NCI-H2171 (cell line): ENCODE measurements around the gene PHF2.
A peak's percentile ranks its signal among the peaks of the same experiment; 100 is the strongest.

Source experiments
- DNase-seq: peaks from one replicate; lab custom pipeline; 2025; lab: John Stamatoyannopoulos, UW

Gene PHF2

DNA sequence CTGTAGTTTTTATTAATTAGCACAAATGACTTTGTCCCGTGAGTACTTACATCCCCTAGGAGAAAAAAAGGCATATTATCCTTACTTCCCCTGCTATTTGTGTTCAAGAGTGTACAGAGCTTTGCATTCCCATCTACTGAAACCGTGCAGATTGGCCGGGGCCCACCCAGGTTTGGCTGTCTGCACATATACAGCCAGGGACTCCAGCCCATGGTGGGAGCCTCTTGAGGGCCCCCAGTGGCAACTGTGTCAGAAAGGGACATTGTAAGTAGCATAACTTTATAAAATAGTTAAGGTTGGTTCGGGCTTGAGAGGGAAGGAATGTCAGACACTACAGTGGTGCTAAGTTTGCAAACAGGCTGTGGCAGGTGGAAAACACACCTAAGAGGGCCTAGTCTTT, 24.7 kb downstream of the PHF2 start:
- DNase-seq: no peak

DNA sequence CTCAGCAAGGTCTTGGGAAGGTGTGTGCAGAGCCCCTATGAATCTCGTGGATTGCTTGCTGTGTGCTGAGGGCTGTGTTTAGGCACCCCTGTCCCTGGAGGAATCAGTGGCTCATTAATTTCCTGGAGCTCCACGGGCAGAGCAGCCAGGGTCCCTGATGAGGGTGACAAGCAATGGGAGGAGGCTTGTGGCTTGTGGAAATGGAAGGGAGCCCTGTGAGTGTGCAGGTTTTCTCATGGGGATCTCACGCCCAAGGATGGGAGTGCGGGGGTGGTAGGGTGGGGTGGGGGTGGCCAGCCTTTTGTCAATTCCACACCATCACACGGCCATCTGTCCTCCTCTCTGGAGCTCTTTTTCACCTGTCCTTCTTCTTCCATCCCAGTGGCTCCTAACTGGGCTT, 25.3 kb downstream of the PHF2 start:
- DNase-seq: no peak

DNA sequence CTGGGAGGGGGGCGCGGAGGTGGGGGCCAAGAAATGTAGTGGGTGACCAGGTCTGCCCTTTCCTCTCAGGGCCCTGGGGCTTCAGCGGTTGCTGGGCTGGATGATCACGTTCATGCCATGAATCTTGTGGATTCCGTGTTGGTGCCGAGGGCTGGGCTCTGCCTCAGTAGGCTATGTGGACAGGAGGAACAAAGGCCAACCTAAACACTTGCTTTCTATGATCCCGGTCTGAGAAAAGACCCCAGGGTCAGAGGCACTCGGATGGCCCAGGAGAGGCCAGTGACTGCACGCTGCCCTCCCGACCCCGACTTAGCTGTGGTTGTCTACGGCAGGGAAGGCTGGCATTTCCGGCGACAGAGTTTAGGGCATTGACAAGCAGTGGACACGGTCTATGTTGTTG, 26.6 kb downstream of the PHF2 start:
- DNase-seq: no peak

DNA sequence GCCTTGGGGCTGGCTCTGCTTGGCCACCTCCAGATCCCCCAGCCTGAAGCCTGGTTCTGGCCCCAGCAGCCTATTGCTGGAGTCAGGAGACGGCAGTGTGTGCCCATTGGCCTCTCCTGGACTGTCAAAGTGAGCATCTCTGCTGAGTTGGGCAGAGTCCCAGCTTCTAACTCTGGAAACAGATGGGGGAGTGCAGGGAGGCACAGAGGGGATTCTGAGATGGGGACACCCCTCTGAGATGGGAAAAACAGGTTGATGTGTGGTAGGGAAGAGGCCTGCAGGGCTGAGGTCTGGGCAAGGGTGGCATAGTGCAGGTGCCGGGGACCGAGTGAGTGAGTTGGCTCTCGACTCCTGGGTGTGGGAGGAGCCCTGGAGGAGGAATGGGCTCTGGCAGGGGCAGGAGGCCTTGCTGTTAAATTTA, 27.5 kb downstream of the PHF2 start:
- no peak for DNase-seq

DNA sequence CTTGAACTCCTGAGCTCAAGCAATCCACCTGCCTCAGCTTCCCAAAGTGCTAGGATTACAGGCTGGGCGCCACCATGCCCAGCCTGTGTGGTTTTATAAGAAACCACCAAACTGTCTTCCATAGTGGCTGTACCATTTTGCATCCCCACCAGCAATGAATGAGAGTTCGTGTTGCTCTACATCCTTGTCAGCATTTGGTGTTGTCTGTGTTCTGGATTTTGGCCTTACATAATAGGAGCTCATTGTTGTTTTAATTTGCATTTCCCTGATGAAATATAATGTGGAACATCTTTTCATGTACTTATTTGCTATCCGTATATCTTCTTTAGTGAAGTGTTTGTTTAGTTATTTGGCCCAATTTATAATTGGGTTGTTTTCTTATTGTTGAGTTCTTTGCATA, 29.8 kb downstream of the PHF2 start:
- DNase-seq: no peak

DNA sequence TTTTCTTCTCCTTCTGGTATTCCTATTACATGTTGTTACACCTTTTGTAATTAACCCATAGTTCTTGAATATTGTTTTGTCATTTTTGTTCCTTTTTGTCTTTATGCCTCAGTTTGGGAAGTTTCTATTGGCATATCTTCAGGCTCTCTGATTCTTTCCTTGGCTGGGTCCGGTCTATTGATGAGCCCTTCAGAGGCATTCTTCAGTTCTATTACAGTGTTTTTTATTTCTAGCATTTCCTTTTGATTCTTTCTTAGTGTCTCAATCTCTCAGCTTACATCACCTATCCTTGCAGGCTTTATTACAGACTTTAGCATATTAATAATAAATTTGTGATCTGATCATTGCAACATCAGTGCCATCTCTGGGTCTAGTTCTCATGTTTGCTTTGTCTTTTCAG, 33.8 kb downstream of the PHF2 start:
- no peak for DNase-seq

DNA sequence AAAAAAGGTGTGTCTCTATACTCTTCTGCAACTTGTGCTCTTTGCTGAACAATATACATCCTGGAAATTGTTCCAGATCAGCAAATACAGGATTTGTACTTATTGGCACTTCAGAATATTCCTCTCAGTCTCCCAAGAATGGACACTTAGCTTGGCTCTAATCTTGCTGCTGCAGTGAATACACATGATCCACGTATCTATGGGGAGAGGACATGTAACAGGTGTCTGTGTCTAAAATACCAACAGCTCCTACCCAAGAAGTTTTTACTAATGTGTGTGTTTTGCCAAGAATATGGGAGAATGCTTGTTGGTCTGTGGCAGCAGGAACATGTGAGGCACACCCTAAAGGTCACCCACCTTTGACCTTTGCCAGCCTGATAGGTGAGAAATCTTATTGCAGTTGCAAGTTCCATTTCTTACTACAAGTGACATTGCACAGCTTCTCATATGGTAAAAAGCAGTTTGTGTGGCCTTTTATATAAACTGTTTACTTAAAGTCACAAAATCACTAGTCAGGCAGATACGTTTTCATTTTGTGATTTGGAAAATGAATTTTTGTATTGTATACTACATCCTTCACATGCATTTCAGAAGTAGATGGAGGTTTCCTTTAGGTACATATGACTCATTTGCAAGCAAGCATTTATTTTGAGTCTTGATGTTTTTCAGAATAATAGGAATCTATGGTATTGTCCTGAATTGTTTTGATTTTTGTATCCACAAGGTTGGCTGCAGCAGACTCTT, 35.8 kb downstream of the PHF2 start:
- DNase-seq: no peak

DNA sequence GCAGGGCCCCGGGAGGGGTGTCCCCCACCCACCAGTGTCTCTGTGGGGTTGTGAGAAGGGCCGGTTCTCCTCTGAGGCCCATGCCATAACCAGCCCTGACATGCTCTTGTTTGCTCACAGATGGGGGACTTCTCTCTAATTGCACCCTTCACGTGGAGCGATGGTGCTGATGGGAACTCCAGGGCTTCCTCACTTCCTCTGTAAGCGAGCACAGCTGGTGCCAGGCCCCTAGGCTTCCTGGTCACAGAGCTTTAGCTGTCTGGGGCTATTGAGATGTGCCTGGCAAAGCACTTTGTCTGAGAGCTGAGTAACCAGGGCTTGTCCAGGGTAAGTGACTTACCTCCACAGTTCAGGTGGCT, 36.4 kb downstream of the PHF2 start:
- peak; percentile 39 for DNase-seq

DNA sequence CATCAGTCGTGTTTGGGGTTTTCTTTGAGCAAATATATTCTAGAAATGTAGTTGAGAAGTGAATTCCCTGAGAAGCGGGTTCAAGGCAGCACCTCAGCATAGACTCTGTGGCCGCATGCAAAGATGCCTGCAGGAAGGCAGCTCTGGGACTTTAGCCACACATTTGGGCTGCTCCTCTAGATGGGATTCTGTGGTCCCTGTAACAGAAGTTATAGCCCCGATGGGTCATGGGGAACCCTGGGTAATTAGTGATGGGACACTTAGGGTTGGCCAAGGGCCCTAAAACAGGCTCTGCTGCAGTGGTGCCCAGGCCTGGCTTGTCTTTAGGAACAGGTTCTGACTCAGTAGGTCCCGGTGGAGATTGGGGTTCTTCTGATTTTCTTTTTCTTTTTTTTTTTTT, 36.8 kb downstream of the PHF2 start:
- DNase-seq: no peak

DNA sequence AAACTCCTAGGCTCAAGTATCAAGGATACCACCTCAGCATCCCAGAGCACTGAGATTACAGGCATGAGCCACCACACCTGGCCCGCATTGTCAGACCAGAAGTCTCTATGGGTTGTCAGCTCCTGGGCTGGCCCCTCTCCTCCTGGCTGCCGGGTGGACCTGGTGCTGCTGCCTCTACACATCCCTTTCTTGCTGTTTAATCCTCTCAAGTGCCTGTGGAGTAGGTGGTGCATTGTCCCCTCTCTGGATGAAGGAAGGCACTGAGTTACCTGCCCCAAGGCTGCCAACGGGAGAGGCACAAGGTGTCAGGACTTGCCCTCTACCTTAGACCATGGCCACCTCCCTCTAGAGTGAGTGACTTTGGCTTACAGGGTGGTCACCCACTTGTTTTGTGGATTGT, 37.4 kb downstream of the PHF2 start:
- no peak for DNase-seq

DNA sequence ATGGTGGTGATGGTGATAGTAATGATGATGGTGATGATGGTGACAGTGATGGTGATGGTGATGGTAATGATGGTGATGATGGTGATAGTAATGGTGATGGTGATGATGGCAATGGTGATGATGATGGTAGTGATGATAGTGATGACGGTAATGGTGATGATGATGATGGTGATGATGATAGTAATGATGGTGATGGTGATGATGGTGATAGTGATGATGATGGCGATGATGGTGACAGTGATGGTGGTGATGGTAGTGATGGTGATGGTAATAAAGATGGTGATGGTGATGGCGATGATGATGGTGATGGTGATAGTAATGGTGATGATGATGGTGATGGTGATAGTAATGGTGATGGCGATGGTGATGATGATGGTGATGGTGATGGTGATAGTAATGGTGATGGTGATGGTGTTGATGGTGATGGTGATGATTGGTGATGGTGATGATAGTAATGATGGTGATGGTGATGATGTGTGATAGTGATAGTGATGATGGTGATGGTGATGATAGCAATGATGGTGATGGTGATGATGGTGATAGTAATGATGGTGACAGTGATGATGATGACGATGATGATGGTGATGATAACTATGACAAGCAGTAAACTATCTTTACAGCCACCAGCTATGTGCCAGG, 38.6 kb downstream of the PHF2 start:
- no peak for DNase-seq

DNA sequence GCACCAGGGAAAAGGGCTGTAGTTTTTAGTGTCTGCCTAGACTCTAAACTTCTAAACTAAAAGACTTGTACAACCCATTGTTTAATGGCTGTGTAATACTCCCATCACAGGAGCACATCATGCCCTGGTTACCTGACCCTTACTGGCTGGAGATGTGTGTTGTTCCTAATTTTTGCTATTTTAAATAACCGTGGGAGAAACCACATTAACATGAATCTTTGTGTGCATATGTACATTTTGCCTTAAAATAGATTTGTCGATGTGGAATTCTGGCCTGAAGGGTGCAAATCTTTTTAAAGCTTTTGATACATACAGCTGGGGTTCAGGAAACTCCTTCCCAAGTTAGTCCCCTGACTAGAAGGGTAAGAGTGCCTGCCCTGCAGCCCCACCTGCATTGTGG, 39.7 kb downstream of the PHF2 start:
- DNase-seq: no peak

DNA sequence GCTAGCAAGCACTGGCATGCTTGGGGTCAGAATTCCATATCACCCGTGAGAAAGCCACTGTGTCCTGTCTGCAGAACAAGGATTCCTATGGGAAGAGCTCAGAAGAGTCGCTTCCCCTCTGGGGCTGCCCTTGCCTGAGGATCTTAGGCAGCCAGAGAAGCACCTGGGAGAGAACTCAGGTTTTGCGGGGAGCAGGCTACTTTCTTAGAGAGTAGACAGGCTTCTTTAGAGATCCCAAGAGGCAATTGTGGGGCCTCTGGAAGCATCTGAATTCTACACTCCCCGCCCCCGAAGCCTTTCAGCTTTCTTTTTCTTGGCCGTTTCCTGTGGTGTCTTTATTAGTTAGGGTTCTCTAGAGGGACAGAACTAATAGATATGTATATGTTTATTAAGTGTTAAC, 40.9 kb downstream of the PHF2 start:
- DNase-seq: no peak

DNA sequence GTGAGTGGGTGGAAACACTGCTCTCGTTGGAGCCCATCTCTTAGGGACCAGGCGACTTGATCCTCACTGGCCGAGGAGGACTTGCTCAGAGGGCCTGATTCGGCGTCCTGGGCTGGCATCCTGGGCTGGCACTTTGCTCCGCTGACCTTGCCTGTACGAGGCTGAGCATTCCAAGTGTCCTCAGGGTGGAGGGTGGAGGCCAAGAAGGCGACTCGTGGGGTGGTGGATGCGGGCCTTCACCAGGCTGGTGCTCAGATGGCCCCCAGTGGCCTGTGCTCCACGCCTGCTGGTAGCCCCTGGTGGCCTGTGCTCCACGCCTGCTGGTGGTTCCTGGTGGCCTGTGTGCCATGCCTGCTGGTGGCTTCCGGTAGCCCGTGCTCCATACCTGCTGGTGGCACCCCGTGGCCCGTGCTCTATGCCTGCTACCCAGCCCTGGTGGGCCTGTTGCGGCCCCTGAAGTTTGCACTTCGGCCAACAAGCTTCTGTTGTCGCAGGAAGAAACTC, 42.9 kb downstream of the PHF2 start:
- no peak for DNase-seq

DNA sequence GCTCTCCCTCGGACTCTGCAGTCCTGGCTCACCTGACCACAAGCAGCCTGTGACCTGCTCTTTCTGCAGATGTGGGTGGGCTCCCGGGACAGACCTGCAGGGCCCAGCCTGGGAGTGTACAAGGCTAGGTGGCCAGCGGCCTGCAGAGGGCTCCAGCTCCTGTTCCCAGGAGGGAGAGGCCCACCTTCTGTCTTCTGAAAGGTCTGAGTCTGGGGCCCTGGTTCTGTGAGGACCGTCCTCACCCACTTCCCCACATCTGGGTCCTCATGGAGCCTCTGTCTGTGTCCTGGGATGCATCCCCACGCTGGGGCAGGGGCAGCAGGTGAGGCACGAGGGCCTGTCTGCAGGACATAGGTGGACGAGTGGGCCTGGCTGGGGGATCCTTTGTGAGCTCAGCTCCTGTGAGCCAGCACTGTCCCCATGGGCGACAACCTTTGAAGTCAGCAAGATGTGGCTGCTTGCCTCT, 43.7 kb downstream of the PHF2 start:
- DNase-seq: no peak

DNA sequence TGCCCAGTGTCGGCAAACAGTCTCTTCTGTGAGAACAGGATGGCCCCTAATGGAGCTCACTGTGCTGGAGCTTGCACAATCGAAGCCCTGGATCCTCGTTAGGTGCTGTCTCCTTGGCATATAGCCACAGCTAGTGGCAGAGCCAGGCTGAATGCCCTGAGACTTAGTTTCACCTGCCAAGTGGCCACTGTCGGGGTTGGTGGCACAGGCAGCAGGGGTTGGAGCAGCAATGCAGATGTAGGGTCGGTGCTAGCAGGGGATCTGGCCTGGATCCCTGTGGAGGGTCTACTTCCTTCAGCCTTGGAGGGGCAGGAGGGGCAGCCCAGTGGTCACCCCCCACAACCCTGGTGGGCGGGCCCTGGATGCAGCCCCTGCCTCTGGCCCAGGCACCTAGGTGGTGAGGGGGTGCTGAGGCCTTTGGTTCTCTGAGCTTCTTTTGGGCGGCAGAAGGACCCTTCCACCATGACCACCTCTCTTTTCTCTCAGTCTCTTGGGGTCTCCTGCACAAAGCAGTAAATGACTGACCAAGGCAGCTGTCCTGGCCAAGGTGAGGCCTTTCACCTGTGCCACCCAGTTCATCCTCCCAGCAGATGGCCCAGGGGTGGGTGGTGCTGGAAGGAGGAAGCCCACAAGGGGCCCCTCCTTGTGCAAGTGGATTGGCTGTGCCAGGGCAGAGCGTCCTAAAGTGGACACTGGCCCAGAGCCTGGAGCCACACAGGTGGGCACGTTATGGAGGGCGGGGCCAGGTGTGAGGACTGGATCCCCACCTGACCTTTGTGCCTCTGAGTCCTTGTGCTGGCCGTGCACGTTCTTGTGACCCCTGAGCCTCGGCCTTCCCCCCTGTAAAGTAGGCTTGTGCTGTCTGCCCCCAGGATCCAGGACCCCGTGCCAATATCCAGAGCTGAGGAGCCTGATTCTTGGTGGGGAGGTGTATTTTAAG, 44.8 kb downstream of the PHF2 start:
- DNase-seq: no peak

DNA sequence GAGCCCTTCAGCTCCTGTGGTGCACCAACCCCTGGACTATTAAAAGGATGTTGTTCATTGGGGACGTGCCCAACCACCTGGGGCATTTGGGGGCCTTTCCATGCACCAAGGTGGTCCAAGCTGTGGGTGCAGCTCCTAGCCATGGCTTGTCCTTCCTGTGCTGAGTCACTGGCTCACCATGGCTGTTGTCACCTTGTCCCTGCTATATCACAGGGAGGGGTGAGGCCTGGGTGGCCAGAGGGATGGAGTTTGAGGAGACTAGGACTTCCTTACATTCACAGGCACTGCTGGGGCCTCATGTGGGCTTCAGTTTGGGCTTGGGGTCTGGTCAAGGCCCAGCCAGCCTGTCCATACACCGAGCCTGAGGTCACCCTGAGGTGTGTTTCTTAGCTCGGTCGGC, 45.5 kb downstream of the PHF2 start:
- no peak for DNase-seq

DNA sequence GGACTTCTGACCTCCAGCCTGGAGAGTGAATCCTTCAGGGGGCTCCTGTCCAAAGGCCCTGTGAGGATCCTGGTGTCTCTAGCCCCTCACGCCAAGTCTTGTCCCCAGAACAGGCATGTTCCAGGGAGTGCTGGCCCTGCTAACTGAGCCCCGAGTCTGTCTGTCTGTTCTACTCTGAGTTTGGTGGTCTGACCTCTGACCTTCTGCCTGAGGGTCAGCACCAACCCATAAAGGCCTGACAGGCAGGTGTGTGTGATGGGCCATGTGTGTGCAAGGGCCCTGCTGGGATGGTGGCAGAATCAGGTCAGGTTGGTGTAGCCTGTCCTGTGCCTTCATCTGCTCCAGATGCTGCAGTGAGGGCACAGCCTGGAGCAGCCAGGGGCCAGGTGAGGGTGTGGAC, 46.3 kb downstream of the PHF2 start:
- DNase-seq: no peak

DNA sequence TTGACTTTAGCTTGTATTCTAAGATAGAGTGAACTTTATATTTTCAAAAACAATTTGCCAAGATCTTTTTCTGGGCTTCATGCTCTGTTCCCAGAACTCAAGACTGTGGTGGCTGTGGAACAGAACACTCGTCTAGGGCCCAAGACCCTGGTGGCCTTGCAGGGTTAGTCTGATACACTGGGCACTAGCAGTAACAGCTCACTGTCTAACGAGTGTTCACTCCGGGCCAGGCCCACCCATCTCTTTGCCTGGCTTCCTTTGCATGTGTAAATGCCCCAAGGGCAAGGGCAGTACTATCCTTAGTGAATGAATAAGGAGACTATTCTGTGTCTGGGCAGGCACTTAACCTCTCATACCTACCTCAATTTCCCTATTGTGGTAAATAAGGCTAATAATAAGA, 47.4 kb downstream of the PHF2 start:
- DNase-seq: no peak

DNA sequence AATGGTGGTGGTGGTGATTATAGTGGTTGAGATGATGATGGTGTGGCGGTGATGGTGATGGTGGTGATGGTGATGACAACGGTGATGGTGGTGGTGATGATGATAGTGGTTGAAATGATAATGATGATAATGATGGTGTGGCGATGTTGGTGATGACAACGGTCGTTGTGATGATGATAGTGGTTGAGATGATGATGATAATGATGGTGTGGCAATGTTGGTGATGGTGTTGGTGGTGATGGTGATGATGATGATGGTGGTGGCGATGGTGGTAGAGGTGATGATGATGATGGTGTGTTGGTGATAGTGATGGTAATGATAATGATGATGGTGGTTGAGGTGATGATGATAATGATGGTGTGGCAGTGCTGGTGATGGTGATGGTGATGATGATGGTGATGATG, 48.0 kb downstream of the PHF2 start:
- DNase-seq: no peak

DNA sequence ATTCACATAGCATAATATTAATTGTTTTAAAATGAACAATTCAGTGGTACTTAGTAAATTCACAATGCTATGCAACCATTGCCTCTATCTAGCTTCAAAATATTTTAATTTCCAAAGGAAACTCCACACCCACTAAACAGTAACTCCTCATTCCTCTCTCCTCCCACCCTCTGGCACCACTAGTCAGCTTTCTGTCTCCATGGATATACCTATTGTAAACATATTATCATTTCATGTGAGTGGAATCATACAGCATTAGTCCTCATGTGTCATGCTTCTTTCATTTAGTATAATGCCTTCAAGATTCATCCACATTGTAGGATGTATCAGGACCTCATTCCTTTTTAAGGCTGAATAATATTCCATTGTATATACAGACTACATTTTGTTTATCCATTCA, 48.6 kb downstream of the PHF2 start:
- no peak for DNase-seq

DNA sequence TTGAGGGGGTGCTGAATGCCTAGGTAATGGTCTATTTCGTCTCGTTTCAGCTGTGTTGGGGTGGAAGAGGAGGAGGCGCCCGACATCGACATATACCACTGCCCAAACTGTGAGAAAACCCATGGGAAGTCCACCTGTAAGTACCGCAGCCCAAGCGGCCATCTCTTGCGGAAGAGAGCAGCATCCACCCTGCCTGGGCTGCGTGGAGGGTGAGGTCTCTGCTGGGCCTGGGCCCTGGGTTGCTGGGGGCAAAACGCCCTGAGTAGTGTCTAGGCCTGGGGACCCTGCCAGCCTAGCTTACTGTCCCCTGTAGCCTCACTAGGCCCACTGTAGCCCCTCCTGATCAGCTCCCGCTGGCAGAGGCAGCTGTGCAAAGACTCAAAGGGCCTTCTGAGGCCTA, 53.5 kb downstream of the PHF2 start:
- DNase-seq: no peak
